ENCODE measurements around the gene ITGAE.
"Not testable (repeated sequence)": the region's sequence is repeated elsewhere in the genome, so short reads cannot be mapped to it uniquely, and the experiment has no call there.

The ITGAE gene

DNA sequence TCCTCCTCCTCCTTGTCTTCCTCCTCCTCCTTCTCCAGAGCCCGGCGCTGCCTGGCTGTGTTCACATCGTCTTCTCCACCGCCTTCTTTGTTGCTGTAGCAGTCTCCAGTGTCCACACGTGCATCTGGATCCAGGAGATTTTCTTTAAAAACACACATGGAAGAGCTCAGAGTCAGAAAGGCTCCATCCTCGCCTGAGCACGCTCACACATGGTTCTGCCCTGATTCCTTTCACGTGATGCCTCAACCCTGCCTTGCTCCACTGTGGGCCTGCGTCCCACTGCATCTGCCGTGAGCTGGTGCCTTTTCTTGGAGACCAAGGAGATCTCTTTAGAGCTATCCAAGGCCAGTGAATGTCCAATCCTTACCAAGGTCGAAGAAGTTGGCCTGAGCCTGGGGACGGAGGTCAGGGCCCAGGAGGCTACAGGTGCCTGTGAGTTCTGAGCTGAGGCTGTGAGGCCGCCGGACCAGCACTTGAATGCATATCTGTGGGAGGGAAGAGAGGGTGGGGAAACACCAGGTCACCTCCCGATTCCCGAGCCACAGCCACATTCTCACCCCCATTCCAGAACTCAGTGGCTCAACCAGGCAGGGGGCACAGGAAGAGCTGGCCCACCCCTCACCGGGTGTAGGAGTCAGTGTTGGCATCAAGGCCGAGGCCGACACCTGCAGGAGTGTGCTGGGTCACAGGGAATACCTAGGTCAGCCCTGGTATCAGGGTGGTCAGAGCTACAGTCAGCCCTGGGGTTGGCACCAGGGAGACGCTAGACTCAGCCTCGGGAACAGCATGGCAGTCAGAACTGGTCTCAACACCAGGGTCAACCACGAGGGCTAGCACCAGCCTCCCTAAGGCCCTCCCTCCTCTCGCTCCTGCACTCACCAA lies 39.7 kb downstream of the ITGAE start:
- DNase-seq (ENCODE audit: low read depth), result no peak

DNA sequence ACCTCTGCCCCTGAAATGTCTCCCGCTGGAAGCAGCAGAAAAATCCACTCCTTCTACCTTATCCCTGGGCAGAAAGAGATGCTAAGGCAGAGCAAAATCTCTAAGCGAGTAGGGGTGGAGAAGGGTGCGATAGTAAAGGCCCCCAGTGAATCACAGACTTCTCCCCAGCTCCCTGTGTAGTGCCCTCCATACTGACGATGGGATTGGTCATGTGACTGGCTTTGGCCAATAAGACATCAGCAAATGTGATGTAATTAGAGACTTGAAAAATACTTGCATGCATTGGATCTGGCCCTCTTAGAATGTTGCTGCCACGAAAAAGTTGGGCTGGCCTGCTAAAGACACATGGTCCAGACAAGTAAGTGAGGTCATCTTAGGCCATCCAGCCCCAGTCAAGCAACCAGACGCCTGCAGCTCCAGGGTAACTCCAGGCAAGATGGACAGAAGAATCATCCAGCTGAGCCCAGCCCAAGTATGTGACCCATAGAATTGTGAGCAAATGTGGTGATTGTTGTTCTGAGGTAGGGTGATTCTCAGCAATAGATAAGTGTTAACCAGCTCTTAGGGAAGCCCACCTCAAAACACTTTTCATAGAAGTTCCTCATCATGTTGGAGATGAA lies 41.3 kb downstream of the ITGAE start:
- DNase-seq (ENCODE audit: low read depth), result no peak

DNA sequence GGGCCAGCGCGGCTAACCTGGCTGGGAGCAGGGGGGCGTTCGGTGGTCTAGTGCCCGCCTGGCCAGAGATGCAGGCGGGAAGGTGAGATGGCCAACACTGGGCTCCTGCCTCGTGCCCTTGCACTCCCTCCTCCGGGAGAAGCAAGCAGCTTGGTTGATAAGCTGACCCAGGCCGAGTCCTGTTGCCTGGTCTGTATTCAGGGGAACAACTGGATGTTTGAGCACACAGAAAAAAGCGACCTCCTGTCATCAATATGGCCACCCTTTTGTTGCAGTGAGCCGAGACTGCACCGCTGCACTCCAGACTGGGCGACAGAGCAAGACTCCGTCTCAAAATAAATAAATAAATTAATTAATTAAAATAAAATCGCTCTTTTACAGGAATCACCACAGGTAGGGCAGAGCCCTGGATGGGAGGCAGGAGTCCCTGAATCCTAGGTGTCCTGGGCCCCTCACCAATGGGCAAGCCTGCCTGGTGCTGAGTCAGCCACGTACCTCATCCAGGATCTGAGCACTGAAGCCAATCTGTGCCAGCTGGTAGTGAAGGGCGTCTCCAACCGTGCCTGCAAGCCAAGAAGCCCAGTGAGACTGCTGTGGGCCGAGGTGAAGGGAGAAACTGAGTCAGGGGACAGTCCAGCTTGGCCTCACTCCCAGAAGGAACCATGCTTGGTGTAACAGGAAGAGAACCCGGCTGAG lies 45.5 kb downstream of the ITGAE start:
- no peak for DNase-seq (ENCODE audit: low read depth)

DNA sequence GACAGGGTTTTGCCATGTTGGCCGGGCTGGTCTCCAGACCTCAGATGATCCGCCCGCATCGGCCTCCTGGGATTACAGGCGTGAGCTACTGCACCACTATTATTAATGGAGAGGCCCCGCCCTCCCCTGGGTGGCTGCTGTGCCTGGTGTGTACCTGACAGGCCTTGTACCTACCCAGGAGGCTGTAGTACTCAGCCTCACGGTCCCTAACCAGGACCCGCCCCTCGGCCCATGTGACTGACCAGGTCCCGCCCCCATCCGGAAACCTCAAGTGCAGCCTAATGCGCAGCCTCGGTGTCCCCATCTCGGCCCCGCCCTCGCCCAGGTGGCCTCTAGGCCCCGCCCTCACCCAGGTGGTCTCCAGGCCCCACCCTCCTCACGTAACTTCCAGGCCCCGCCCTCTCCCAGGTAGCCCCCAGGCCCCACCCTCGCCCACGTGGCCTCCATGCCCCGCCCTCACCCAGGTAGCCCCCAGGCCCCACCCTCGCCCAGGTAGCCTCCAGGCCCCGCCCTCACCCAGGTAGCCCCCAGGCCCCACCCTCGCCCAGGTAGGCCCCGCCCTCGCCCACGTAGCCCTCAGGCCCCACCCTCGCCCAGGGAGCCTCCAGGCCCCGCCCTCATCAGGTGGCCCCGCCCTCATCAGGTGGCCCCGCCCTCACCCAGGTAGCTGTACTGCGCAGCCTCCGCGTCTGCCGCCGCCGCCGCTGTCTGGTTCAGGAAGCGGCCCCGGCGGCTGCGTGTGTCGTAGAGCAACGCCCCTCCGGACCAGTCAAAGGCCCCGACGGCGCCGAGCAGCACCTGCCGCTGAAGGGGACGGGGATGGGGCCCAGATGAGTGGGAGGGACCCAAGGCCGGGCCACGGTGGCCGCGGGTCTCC lies 46.3 kb downstream of the ITGAE start:
- peak; percentile 57 for DNase-seq (ENCODE audit: low read depth)

DNA sequence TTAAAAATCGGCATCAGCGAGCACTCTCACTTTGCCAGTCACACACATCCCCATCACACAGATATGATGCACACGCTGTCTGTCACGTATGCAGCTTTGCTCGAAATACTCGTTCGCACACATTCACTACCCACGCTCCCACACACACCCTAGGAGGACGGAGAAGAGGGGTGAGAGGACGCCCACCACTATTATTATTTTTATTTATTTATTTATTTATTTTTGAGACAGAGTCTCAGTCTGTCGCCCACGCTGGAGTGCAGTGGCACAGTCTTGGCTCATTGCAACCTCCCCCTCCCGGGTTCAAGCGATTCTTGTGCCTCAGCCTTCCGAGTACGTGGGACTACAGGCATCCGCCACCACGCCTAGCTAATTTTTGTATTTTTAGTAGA lies 46.9 kb downstream of the ITGAE start:
- no peak for DNase-seq (ENCODE audit: low read depth)

DNA sequence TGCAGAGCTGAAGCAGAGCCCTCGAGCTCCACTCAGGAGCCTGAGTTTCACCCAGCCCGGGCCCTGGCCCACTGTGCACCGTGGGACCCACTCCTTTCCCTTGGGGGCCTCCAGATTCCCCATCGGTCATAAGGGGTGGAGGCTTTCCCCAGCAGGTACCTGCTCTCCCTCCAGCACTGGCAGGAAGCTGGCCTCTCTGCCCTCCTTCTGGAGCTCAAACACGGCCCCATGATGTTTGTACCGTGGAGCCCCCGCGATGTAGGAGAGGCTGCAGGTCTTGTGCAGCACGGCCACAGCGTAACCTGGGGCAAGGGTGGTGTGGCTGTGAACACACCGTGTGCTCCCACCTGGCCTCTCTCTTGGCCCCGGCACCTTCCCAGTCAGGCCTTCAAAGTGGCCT lies 47.4 kb downstream of the ITGAE start:
- DNase-seq (ENCODE audit: low read depth), result no peak

DNA sequence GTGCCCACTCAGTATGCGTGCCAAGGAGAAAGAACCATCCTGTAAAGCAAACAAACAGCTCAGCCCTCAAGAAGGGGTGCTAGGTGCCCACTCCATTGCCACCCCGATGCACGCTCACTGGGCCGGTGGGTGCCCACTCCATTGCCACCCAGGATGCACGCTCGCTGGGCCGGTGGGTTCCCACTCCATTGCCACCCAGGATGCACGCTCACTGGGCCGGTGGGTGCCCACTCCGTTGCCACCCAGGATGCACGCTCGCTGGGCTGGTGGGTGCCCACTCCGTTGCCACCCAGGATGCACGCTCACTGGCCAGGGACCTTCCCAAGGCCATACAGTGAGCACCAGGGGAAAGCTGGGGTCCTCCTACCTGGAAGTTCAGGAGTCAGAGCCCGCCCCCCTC lies 49.2 kb downstream of the ITGAE start:
- no peak for DNase-seq (ENCODE audit: low read depth)

DNA sequence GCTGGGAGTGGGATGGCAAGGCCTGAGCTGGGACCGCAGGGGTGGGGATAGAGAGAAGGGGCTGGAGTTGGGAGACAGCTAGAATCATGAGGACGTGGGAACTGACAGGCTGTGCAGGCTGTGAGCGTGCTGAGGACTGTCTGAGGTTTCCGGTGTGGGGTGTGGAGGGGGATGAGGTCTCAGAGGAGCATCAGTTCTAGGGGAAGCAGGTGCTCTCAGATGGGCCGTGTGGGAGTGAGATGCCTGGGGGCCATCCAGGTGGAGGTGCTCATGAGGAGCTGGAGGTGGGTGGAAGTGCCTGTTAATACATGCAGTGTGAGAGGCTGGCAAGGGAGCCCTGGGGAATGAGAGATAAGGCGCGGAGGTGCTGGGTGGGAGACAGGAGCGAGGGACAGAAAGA lies 50.1 kb downstream of the ITGAE start:
- no peak for DNase-seq (ENCODE audit: low read depth)

DNA sequence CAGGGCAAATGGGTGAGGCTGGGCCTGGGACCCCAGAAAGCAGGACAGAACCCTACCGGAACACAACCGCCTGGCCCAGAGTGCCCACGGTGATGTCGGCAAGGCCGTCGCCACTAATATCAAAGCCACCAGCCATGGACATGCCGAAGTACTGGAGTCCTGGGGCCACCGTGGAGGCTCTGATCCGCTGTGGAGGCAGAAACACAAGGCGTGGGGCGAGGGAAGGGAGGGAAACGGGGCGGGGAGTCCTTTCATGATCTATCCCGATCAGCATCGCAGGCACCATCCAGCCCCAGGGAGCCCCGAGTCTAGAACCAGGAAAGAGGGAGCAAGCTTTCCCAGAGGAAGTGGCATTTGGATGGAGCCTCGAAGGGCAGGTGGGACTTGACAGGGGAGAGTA lies 50.7 kb downstream of the ITGAE start:
- no peak for DNase-seq (ENCODE audit: low read depth)

DNA sequence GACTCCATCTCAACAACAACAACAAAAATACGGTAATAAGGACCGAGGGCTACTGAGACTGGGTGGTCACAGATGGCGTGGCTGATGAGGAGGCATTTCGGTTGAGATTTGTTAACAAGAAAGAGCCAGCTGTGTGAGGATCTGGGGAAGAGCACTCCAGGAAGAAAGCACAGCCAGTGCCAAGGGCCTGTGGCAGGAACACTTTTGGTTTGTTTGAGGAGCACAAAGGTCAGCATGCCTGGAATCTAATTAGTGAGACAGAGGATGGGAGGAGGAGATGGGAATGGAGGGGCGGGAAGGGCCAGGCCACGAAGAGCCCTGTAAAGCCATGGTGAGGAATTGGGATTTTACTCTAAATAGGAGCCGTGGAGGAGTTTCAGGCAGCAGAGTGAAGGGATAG lies 52.4 kb downstream of the ITGAE start:
- no peak for DNase-seq (ENCODE audit: low read depth)

DNA sequence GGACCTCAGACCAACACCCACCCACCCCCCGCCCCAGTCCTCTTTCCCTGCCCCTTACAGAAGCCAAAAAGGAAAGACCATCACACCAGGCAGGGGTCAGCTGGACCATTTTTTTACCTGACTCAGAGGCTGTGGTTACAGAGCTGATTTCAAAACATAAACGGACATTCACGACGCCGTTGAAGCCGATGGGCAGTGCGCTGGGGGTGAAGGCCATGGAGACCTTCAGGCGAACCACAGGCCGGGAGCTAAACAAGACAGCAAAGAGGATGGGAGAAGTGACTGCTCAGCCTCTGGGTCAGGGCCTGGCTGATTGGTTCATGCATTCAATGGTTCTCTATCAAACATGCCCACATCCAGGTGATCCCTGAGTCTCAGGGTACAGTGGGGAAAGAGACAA lies 53.2 kb downstream of the ITGAE start:
- no peak for DNase-seq (ENCODE audit: low read depth)

DNA sequence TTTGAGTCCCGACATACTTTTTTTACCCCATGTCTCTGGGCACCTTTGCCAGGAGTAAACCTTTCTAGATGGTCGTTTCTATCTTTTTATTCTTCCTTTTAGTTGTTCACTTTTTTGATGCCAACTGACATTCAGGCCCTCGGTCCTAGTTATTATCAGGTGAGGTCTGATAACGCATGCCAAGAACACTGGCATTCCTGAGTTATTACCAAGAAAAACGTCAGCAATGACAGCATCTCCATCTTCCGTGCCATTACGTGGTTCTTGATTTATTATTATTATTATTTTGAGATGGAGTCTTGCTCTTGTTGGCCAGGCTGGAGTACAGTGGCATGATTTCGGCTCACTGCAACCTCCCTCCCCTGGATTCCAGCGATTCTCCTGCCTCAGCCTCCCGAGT lies 55.9 kb downstream of the ITGAE start:
- DNase-seq (ENCODE audit: low read depth), result no peak

DNA sequence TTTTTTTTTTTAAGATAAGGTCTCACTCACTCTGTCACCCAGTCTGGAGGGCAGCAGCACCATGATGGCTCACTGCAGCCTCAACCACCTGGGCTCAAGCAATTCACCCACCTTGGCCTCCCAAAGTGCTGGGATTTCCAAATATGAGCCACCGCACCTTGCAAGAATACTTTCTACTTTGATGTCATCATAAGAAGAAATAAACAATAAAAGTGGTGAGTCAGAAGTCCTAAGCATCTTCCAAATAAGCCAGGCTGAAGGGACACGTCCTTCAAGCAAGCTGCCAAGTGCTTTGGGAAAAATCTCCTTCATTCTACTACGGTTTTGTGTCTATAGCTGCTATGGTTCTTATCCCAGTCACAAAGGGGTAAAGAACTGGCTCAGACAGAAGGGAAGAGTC lies 57.0 kb downstream of the ITGAE start:
- DNase-seq (ENCODE audit: low read depth), result no peak

DNA sequence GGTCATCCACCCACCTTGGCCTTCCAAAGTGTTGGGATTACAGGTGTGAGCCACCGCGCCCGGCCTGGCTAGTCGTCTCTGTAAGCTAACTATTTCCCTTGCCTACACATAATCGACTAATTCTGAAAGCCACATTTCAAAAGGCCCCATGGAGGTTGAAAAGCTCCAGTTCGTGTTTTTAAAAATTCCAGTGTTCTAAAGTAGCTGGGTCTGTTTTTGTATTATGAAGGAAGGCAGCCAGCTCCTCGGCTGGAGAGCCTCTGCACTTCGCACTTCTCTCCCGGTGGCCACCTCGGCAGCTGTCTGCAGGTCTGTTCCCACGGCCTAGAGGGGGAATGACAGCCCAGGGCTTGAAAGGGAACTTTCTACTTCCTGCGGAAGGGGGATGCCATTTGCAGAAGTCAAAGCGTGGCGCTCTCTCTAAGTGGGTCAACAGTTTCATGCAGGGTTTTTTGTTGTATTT lies 60.3 kb downstream of the ITGAE start:
- DNase-seq (ENCODE audit: low read depth), result no peak

DNA sequence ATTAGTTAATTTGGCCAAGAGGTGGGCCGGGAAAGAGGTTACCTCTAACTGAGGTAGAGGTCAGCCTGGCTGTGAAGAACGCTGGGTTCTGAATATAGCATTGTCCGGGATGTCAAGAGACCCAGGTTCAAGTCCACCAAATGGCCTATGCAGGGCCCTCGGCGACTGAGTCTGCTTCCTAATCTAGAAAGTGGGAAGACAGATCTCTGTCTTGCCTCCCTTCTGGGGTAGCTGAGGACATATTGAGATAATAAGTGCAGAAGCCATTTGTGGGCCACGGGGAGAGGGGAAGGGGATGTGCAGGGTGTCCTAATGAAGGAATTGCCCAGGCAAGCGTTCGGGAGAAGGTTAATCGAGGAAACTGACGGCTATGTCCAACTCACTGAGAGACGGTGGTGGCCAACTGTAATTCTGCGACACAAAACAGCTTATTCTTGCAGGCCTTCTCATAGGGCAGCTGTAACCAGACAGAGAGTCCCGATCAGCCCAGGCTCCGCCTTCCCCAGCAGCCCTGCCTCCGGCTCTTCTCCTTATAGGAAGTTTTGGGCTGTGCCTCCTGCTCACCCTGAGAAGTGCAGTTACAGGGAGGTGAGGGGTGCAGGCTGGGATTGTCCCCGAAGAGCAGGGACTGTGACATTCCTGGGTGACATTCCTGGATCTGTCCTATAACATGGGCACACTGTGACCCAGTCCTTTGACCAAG lies 61.4 kb downstream of the ITGAE start:
- no peak for DNase-seq (ENCODE audit: low read depth)

DNA sequence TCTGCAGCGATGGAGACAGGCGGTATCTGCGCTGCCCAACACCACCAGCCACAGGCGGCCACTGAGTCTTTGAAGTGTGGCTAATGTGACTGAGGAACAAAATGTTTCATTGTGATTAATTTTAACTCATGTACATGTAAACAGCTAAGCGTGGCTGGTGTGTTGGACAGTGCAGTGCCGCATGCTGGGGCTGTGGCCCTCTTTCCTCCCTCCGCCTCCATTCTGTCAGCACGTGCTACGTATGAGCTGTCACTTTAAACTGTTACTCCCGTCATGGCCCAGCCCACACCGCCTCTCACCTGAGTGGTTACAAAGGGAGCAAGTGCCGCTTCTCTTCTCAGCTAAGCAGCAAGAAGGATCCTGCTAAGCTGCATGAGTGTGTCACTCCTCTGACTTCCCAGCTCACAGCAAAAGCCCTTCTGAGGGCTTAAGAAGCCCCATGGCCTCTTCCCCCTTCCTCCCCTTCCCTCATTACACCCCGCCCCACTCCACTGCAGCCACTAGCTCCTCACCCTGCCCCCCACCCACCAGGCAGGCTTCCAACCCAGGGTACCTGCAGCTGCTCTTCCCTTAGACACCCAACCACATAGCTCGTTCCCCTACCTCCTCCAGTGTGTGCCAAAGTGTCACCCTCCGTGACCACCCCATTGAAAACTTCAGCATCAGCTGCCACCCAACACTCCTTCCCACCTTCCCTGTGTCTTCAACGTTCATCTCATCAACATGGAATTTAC lies 62.3 kb downstream of the ITGAE start:
- peak; percentile 57 for DNase-seq (ENCODE audit: low read depth)

DNA sequence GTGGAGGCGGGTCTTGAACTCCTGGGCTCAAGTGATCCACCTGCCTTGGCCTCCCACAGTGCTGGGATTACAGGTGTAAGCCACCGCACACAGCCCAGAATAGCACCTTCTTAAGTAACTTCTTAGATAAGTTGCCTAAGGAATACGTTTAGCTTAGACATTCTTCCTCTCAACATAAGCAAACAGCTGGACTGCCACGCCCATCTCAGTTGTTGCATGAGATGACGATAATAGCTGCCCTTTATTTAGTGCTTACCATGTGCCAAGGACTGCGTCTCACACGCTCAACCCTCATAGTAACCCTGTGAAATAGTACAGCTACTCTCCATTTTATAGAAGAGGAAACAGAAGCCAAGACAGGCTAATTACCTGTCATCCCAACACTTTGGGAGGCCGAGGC lies 65.5 kb downstream of the ITGAE start:
- DNase-seq (ENCODE audit: low read depth), result no peak

DNA sequence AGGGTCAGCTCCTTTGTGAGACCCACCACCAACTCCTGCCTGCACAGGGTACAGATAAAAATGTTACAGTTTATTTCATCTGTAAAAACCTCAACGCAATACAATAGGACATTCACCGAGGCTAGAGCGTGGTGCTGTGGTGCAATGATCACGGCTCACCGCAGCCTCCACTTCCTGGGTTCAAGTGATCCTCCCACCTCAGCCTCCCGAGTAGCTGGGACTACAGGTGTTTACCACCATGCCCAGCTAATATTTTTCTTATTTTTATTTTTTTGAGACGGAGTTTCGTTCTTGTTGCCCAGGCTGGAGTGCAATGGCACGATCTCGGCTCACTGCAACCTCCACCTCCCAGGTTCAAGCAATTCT lies 66.1 kb downstream of the ITGAE start:
- DNase-seq (ENCODE audit: low read depth), result not testable (repeated sequence)

DNA sequence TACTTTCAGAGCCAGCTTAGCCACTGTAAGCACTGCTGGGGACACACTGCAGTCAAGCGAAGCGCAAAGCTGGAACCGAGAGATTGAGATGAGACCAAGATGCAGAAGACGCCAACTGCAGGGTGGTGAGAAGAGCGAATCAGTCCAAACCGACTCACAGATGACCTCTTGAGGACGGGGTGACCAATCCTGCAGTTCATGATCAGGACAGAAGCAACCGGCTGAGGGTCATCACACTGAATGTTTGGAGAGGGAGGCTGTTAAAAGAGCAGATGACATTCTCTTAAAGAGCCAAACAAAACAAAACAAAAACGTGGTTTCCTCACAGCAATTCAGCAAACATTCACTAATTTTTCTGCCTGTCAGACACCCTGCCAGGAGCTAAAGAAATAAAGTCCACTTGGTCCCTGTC lies 68.8 kb downstream of the ITGAE start:
- DNase-seq (ENCODE audit: low read depth), result no peak

DNA sequence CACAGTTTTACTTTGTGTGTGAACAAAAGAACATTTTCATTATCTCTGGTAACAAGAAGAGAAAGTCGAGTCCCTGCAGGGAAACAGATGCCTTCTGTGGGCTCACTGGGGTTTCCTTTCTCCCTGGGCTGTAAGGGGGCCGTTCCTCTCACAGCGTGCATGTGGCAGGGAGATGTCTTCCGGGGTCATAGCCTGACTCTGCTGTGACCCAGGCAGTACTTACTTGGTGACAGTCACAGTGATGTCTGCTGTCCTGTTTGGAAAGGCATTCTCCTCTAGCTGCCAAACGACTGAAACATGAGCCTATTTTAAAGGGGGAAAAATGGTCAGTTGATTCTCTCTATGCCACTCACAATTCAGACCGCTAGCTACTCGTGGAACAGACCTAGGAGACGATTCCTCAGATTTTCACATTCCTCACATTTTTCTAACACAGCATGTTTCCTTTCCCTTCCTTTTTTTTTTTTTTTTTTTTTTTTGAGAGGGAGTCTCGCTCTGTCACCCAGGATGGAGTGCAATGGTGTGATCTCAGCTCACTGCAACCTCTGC lies 70.0 kb downstream of the ITGAE start:
- DNase-seq (ENCODE audit: low read depth), result no peak

DNA sequence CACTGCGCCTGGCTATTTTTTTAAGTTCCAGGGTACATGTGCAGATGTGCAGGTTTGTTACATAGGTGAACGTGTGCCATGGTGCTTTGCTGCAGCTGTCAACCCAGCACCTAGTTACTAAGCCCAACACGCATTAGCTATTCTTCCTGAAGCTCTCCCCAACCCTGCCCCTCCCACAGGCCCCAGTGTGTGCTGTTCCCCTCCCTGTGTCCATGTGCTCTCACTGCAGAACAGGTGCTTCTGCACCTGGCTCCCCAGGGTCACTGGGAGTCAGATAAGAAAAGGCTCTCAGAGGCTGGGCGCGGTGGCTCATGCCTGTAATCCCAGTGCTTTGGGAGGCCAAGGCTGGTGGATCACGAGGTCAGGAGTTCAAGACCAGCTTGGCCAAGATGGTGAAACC lies 71.1 kb downstream of the ITGAE start:
- no peak for DNase-seq (ENCODE audit: low read depth)
